BJ (cell line): ENCODE data around the gene LY6G5C. TPM values are rescaled to one million over a fixed set of nuclear protein-coding genes. Genes with fewer than 3 reads are reported as not detected.

Experiments used
- CTCF ChIA-PET: fragments of 350-600 bp; formaldehyde crosslinking; extraction: SDS; loops from one replicate; lab custom pipeline; 2021; ENCODE audit warnings: antibody characterized with exemption, inconsistent platforms; lab: Yijun Ruan, JAX
- POLR2A ChIA-PET: fragments of 300-600 bp; sonication (Branson Sonifier 250); formaldehyde crosslinking; extraction: SDS; loops from one replicate; lab custom pipeline; 2021; ENCODE audit warnings: antibody characterized with exemption; lab: Charles Lee
- DNase-seq: peaks from one replicate; pipeline ENCODE4 v3.0.0-alpha.2; 2011; ENCODE audit warnings: low read depth
- H3K27me3 ChIP-seq: 2 replicates; pipeline ENCODE4 v1.6.0; 2011; ENCODE audit warnings: low read length; ENCODE audit not compliant: control insufficient read depth, insufficient read depth
- H3K36me3 ChIP-seq: 2 replicates; pipeline ENCODE4 v1.5.1; 2011; ENCODE audit warnings: low read length; ENCODE audit not compliant: control insufficient read depth, insufficient read depth
- H3K4me3 ChIP-seq: 2 replicates; pipeline ENCODE4 v1.5.1; 2011; ENCODE audit warnings: low read depth, mild to moderate bottlenecking, control low read depth, low read length
- CTCF ChIP-seq: IDR thresholded peaks from 2 replicates; pipeline ENCODE4 v1.5.1; 2011; ENCODE audit warnings: low read depth, mild to moderate bottlenecking, control low read depth, inconsistent platforms, low read length, moderate library complexity; ENCODE audit not compliant: insufficient read depth
- polyA plus RNA-seq: library from polyadenylated mRNA; depleted of rRNA; stranded (reverse); fragments of >200 nt; gene quantifications from 2 replicates; pipeline ENCODE4 v1.2.3, GENCODE V29; 2011

Gene LY6G5C
- polyA plus RNA-seq, 1 experiment = 3.6 TPM

- ChIA-PET CTCF (interaction anchor here (1.0 to 2.3 kb wide), 4 partner anchors 9 to 175 kb away, joined by 3 to 15 read pairs (median 6); partner anchors contain the start of genes C6orf47 and HSPA1B), POLR2A (interaction anchor here (1.1 to 1.2 kb wide), 3 partner anchors 9 to 30 kb away, joined by 3 to 11 read pairs (median 3); partner anchors contain the start of gene C6orf47)
- H3K4me3 ChIP-seq = peak overlapping the region; percentile 77
- no peak for TF ChIP-seq CTCF
- no peaks in the 10 kb centered on the region for H3K27me3 ChIP-seq
- no peak for DNase-seq
- peaks cover 22% of the 10 kb centered on the region for H3K36me3 ChIP-seq
These were observed 29.2 kb downstream of the LY6G5C start for GRCh38 chr6:31651602-31652191.

GRCh38 chr6:31645325-31645724 lies 35.5 kb downstream of the LY6G5C start:
- ChIA-PET POLR2A (no interaction called here), CTCF (no interaction called here)
- TF ChIP-seq CTCF = no peak
- no peaks in the 10 kb centered on the region for H3K27me3 ChIP-seq
- peaks cover 60% of the 10 kb centered on the region for H3K36me3 ChIP-seq
- DNase-seq = no peak
- H3K4me3 ChIP-seq = no peak overlapping the region

- DNase-seq = no peak
- ChIA-PET CTCF (no interaction called here), POLR2A (no interaction called here)
- Histone ChIP-seq H3K27me3 (no peaks in the 10 kb centered on the region), H3K4me3 (no peak overlapping the region), H3K36me3 (peaks cover 58% of the 10 kb centered on the region)
- TF ChIP-seq CTCF = no peak
These were observed 36.9 kb downstream of the LY6G5C start for GRCh38 chr6:31643818-31644454.

- H3K27me3 ChIP-seq = no peaks in the 10 kb centered on the region
- ChIA-PET CTCF (interaction anchor here (0.6 kb wide), 1 partner anchor 277 kb away, joined by 3 read pairs; no protein-coding TSS in a partner anchor), POLR2A (no interaction called here)
- H3K36me3 ChIP-seq = peaks cover 52% of the 10 kb centered on the region
- TF ChIP-seq CTCF = no peak
- no peak for DNase-seq
- no peak overlapping the region for H3K4me3 ChIP-seq
These were observed 37.9 kb downstream of the LY6G5C start for GRCh38 chr6:31642798-31643570.

GRCh38 chr6:31641370-31641769 lies 39.5 kb downstream of the LY6G5C start:
- ChIA-PET CTCF (interaction anchor here (3.6 kb wide), 1 partner anchor 11 kb away, joined by 15 read pairs; the partner anchor contains the start of gene BAG6), POLR2A (no interaction called here)
- no peak overlapping the region for H3K4me3 ChIP-seq
- peaks cover 52% of the 10 kb centered on the region for H3K36me3 ChIP-seq
- no peak for DNase-seq
- no peaks in the 10 kb centered on the region for H3K27me3 ChIP-seq
- TF ChIP-seq CTCF = no peak
